Measurements from ENCODE around the gene MADD. TPM values are rescaled to one million over a fixed set of nuclear protein-coding genes. Genes with fewer than 3 reads are reported as not detected.

The MADD gene
- total RNA-seq, 1 donor from 2014 or later: 24.7 TPM

DNA sequence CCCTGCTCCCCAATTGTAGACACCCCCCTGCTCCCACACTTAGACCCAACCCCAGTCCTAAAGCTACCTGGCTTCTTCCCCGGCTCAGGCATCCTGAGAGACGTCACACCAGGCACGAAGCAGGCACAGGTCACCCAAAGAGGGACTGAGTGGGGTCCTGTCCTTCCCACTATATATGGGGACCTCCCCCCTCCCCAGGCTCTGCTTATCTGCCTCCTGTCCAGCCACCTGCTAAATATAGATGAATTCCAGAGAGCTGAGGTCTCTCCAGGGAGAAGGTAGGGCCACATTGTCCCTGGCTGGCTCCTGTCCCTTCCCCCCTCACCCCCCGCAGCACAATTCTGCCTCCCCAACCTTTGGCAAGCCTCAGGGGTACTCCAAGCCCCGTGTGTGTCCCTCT lies 82.6 kb downstream of the MADD start, which contains the start of gene MYBPC3:
Gene MYBPC3, minus strand, starts transcription at position 147 of the 400 bp plus-strand sequence. Its CDS starts 55 bp downstream, at position 92.
- TF ChIP-seq, protein P1, sequence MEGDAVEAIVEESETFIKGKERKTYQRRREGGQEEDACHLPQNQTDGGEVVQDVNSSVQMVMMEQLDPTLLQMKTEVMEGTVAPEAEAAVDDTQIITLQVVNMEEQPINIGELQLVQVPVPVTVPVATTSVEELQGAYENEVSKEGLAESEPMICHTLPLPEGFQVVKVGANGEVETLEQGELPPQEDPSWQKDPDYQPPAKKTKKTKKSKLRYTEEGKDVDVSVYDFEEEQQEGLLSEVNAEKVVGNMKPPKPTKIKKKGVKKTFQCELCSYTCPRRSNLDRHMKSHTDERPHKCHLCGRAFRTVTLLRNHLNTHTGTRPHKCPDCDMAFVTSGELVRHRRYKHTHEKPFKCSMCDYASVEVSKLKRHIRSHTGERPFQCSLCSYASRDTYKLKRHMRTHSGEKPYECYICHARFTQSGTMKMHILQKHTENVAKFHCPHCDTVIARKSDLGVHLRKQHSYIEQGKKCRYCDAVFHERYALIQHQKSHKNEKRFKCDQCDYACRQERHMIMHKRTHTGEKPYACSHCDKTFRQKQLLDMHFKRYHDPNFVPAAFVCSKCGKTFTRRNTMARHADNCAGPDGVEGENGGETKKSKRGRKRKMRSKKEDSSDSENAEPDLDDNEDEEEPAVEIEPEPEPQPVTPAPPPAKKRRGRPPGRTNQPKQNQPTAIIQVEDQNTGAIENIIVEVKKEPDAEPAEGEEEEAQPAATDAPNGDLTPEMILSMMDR (conservative IDR thresholded peaks at IDR 0.05; ENCODE audit: low read depth, low read length): no peak
- H3K4me3 ChIP-seq (ENCODE audit: low read depth, low read length): no peak within 1 kb of the TSS
- DNase-seq (ENCODE audit: low read depth): no peak

DNA sequence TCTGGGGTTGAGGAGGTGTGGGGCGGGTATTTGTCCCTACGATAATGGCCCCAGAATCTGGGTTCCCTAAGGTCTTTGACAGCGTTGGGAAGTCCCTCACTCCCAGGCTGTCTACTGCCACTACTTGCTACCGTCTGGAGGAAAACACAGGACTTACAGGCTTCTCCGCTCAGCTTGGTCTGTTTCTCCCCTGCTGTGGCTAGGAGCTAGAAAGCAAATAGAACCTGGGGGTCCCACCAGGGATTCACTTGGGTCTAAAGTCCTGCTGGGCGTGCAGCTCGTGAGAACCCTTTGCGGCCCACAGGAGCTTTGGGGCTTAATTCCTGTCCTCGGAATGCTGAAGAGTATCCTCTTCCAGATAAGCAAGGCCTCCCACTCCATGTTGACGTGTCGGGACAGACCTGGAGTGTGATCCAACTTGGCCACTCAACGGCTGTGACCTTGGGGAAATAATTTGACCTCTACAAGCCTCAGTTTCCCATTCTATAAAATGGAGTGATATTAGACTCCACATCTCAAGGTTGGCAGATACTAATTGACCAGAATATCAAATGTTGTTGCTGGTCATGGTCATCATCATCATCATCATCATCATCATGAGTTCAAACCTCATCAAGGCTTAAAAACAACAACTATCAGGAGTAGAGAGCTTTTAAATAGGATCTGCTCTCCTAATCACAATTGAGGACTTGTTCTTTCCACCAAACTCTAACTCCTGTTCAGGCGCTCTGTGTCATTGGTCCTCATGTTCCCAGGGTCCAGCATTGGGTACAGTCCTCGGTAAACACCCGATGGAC lies 84.2 kb downstream of the MADD start:
- TF ChIP-seq, protein P1 (conservative IDR thresholded peaks at IDR 0.05; ENCODE audit: low read depth, low read length): no peak
- H3K4me3 ChIP-seq (ENCODE audit: low read depth, low read length): peak overlapping the region; percentile 57
- no peak for DNase-seq (ENCODE audit: low read depth)

DNA sequence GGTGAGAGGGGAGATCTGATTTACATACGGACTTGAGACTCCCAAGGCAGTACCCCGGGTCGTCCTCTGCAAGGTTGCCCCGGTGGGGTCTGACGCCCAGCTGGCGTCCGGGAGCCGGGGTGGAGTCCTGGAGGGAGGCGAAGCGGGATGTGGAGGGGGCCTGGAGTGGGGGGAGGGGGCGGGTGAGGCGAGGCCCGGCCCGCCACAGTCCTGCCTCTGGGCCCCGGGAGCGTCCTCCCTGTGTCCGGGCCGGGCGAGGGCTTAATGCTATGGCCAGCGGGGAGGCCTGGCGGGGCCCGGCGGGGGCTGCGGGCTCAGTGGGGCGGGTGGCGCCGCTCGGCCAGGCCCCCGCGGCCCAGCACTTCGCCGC lies 85.0 kb downstream of the MADD start:
- TF ChIP-seq, protein P1 (conservative IDR thresholded peaks at IDR 0.05; ENCODE audit: low read depth, low read length): no peak
- DNase-seq (ENCODE audit: low read depth): no peak
- H3K4me3 ChIP-seq (ENCODE audit: low read depth, low read length): peak overlapping the region; percentile 57

DNA sequence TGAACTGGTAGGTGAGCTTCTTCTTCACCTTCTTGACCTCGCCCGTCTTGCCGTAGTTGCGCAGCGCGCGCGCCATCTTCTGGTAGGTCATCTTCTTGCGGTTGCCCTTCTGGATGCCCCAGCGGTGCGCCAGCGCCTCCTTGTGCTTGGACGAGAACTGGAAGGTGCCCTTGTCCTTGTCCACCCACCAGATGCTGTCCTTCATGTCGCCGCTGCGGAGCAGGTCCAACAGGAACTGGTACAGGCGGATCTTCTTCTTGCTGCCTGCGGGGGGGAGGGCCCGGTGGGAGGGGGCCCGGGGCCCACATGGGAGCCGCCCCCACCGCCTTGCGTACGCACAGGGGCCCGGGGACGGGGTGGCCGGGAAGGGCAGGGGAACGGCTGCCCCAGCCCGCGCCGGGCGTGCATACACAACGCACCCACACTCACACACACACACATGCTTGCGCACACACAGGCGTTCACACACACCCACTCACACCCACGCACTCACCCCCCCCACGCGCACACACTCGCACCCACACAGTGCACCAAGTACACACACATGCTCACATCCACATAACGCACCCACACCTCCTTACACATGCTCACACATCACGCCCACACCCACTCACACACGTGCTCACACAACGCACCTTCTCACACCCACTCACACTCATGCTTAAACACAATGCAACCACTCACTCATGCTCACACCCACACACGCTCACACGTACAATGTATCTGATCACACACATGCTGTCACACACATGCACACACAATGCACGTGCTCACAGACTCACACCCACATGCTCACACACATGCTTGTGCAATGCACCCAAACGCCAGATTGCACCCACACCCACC lies 85.6 kb downstream of the MADD start:
- DNase-seq (ENCODE audit: low read depth): peak; percentile 38
- TF ChIP-seq, protein P1 (conservative IDR thresholded peaks at IDR 0.05; ENCODE audit: low read depth, low read length): peak; percentile 90
- H3K4me3 ChIP-seq (ENCODE audit: low read depth, low read length): peak overlapping the region; percentile 57

DNA sequence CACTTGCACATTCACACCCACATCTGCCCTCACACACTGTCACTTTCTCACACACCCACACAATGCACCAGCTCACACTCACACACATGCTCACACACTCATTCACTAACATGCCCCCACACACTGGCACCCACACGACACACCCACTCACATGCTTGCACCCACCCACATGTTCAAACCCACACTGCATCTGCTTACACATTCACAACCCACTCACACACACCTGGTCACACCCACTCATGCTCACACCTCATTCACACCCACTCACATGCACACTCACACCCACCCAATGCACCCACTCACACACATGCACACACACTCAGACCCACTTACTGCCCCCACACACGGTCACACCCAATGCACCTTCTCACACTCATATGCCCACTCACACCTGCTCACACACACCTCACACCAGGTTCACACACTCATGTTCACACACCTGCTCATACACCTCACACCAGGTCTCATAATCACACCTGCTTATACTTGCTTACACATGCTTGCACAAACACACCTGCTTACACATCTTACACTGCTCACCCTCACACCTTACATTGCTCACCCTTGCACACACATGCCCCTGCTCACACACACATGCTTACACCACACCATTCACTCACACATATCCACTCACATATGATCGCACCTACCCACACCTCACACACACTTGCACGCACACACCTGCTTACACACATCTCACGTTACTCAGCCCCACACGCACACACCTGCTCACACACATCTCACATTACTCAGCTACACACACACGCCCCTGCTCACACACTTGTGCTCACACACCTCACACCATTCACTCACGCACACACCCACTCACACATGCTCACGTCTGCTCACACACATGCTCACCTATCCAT lies 86.4 kb downstream of the MADD start:
- no peak overlapping the region for H3K4me3 ChIP-seq (ENCODE audit: low read depth, low read length)
- DNase-seq (ENCODE audit: low read depth): no peak
- TF ChIP-seq, protein P1 (conservative IDR thresholded peaks at IDR 0.05; ENCODE audit: low read depth, low read length): no peak

DNA sequence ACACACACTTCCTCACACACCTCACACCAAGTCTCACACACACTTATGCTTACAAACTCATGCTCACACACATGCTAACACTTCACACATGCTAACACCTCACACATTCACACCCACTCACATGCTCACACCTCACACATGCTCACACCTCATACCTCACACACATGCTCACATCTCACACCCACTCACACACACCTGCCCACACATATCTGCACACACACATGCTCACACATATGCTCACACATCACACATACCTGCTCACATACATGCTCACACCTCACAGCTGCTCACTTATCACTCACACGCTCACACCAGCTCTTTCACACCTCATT lies 87.0 kb downstream of the MADD start:
- no peak for DNase-seq (ENCODE audit: low read depth)
- no peak overlapping the region for H3K4me3 ChIP-seq (ENCODE audit: low read depth, low read length)
- TF ChIP-seq, protein P1 (conservative IDR thresholded peaks at IDR 0.05; ENCODE audit: low read depth, low read length): no peak
